Type B pancreatic cell (in vitro differentiated cells): ENCODE measurements around the gene S100A13. TPM values are rescaled to one million over a fixed set of nuclear protein-coding genes. Genes with fewer than 3 reads are reported as not detected.
"Not testable (repeated sequence)": the region's sequence is repeated elsewhere in the genome, so short reads cannot be mapped to it uniquely, and the experiment has no call there.

ENCODE experiments used
- DNase-seq: peaks from one replicate; pipeline ENCODE4 v3.0.0; 2021; ENCODE audit warnings: mixed read lengths; ENCODE audit not compliant: unreplicated experiment; ENCODE audit errors: extremely low spot score
- H3K27ac Mint-ChIP-seq: 2 replicates; pipeline ENCODE4 v1.8.0; 2021; ENCODE audit warnings: mild to moderate bottlenecking, mixed read lengths
- H3K27me3 Mint-ChIP-seq: 2 replicates; pipeline ENCODE4 v1.8.0; 2021; ENCODE audit warnings: mixed read lengths
- H3K36me3 Mint-ChIP-seq: 2 replicates; pipeline ENCODE4 v1.8.0; 2021; ENCODE audit warnings: mixed read lengths
- H3K4me1 Mint-ChIP-seq: one replicate; pipeline ENCODE4 v1.8.0; 2021; ENCODE audit warnings: mixed read lengths; ENCODE audit not compliant: unreplicated experiment
- H3K4me3 Mint-ChIP-seq: 2 replicates; pipeline ENCODE4 v1.8.0; 2021; ENCODE audit warnings: mild to moderate bottlenecking, mixed read lengths
- H3K9me3 Mint-ChIP-seq: 2 replicates; pipeline ENCODE4 v1.8.0; 2021; ENCODE audit warnings: mixed read lengths
- CTCF ChIP-seq: fragments of 200-600 bp; sonication (generic); conservative IDR thresholded peaks from 2 replicates; pipeline ENCODE4 v1.5.0; 2021; ENCODE audit warnings: antibody characterized with exemption, mild to moderate bottlenecking
- total RNA-seq: library from RNA; stranded (reverse); gene quantifications from 2 replicates; pipeline ENCODE4 v1.2.1, GENCODE V29; 2021; ENCODE audit warnings: low replicate concordance

S100A13 gene
- total RNA-seq, 1 donor from 2014 or later: 58.3 TPM

- Mint-ChIP-seq H3K27me3 (no peaks in the 10 kb centered on the region), H3K4me3 (no peak overlapping the region), H3K9me3 (no peaks in the 10 kb centered on the region), H3K36me3 (peaks cover 25% of the 10 kb centered on the region), H3K27ac (no peak overlapping the region), H3K4me1 (peaks cover 24% of the 10 kb centered on the region)
- DNase-seq: no peak
- TF ChIP-seq CTCF: no peak
Observed at GRCh38 chr1:153669606-153670005, 42.3 kb upstream of the S100A13 start.

GRCh38 chr1:153668672-153669071, 41.4 kb upstream of the S100A13 start:
- peaks cover 30% of the 10 kb centered on the region for H3K36me3 Mint-ChIP-seq
- not testable (repeated sequence) for H3K9me3 Mint-ChIP-seq, H3K27me3 Mint-ChIP-seq, DNase-seq
- peak overlapping the region; percentile 85 for H3K4me3 Mint-ChIP-seq
- H3K4me1 Mint-ChIP-seq: peaks cover 24% of the 10 kb centered on the region
- H3K27ac Mint-ChIP-seq: peak overlapping the region; percentile 38

GRCh38 chr1:153667439-153667838, 40.1 kb upstream of the S100A13 start:
- H3K4me1 Mint-ChIP-seq: peaks cover 24% of the 10 kb centered on the region
- peak overlapping the region; percentile 38 for H3K27ac Mint-ChIP-seq
- H3K4me3 Mint-ChIP-seq: peak overlapping the region; percentile 85
- H3K9me3 Mint-ChIP-seq: no peaks in the 10 kb centered on the region
- no peak for TF ChIP-seq CTCF
- no peaks in the 10 kb centered on the region for H3K27me3 Mint-ChIP-seq
- no peak for DNase-seq
- peaks cover 31% of the 10 kb centered on the region for H3K36me3 Mint-ChIP-seq

GRCh38 chr1:153663211-153663610, 35.9 kb upstream of the S100A13 start:
- Mint-ChIP-seq H3K36me3 (peaks cover 38% of the 10 kb centered on the region), H3K9me3 (no peaks in the 10 kb centered on the region), H3K27me3 (no peaks in the 10 kb centered on the region), H3K27ac (no peak overlapping the region), H3K4me3 (no peak overlapping the region), H3K4me1 (peaks cover 26% of the 10 kb centered on the region)
- DNase-seq: no peak
- TF ChIP-seq CTCF: no peak

- peaks cover 28% of the 10 kb centered on the region for H3K36me3 Mint-ChIP-seq
- no peaks in the 10 kb centered on the region for H3K9me3 Mint-ChIP-seq
- H3K27ac Mint-ChIP-seq: peak overlapping the region; percentile 38
Observed at GRCh38 chr1:153662269-153662668, 35.0 kb upstream of the S100A13 start.

More at GRCh38 chr1:153662269-153662668, 35.0 kb upstream of the S100A13 start:
- no peak for TF ChIP-seq CTCF
- Mint-ChIP-seq H3K4me1 (peaks cover 18% of the 10 kb centered on the region), H3K27me3 (no peaks in the 10 kb centered on the region), H3K4me3 (no peak overlapping the region)
- DNase-seq: no peak
